HepG2 (cell line): ENCODE data around the gene RABGGTA. TPM values are rescaled to one million over a fixed set of nuclear protein-coding genes. Genes with fewer than 3 reads are reported as not detected.
A peak's percentile ranks its signal among the peaks of the same experiment; 100 is the strongest.

Experiments
- FLYWCH1 ChIP-seq: sonication (generic); formaldehyde crosslinking; IDR thresholded peaks from 2 replicates; pipeline ENCODE4 v1.8.1; 2023; ENCODE audit warnings: mild to moderate bottlenecking, missing genetic modification reagents
- KAT2B ChIP-seq: fragments of 150-350 bp; IDR thresholded peaks from 2 replicates; pipeline ENCODE4 v1.6.1; 2014; ENCODE audit warnings: low read depth, low read length, borderline replicate concordance
- KDM1A ChIP-seq: IDR thresholded peaks from 2 replicates; pipeline ENCODE4 v1.6.1; 2016; ENCODE audit warnings: missing compliant biosample characterization
- POLR2AphosphoS2 ChIP-seq: IDR thresholded peaks from 2 replicates; pipeline ENCODE4 v1.6.1; 2011; ENCODE audit warnings: low read depth, low read length, improper control_type of control experiment
- SIX1 ChIP-seq: sonication (generic); formaldehyde crosslinking; IDR thresholded peaks from 2 replicates; pipeline ENCODE4 v1.4.0; 2020; ENCODE audit warnings: missing genetic modification reagents, borderline replicate concordance
- SNAPC2 ChIP-seq: sonication (generic); formaldehyde crosslinking; IDR thresholded peaks from 2 replicates; pipeline ENCODE4 v1.8.1; 2022; ENCODE audit warnings: mild to moderate bottlenecking, missing genetic modification reagents
- TCF12 ChIP-seq, 2 experiments: fragments of 450-650 bp in 1 of 2; sonication (generic) in 1 of 2; formaldehyde crosslinking in 1 of 2; IDR thresholded peaks; 2 replicates each; pipeline versions ENCODE4 v1.6.1 to v1.8.0; 2017 to 2022; ENCODE audit warnings: antibody characterized with exemption in 1 of 2, mild to moderate bottlenecking in 1 of 2, missing genetic modification reagents in 1 of 2, moderate library complexity in 1 of 2
- YEATS2 ChIP-seq: sonication (generic); formaldehyde crosslinking; IDR thresholded peaks from 2 replicates; pipeline ENCODE4 v1.4.0; 2020; ENCODE audit warnings: missing genetic modification reagents, borderline replicate concordance
- ZMAT3 ChIP-seq: sonication (generic); formaldehyde crosslinking; conservative IDR thresholded peaks from 2 replicates; pipeline ENCODE4 v1.7.0; 2021; ENCODE audit warnings: missing genetic modification reagents
- ZNF230 ChIP-seq: sonication (generic); formaldehyde crosslinking; IDR thresholded peaks from 2 replicates; pipeline ENCODE4 v1.4.0; 2020; ENCODE audit warnings: mild to moderate bottlenecking, missing genetic modification reagents
- ZNF251 ChIP-seq: sonication (generic); formaldehyde crosslinking; IDR thresholded peaks from 2 replicates; pipeline ENCODE4 v1.9.0; 2021; ENCODE audit warnings: mild to moderate bottlenecking, missing genetic modification reagents
- ZNF484 ChIP-seq: sonication (generic); formaldehyde crosslinking; IDR thresholded peaks from 2 replicates; pipeline ENCODE4 v1.5.1; 2020; ENCODE audit warnings: mild to moderate bottlenecking, low read depth, missing genetic modification reagents, borderline replicate concordance
- ZNF562 ChIP-seq: sonication (generic); formaldehyde crosslinking; IDR thresholded peaks from 2 replicates; pipeline ENCODE4 v1.8.0; 2022; ENCODE audit warnings: missing genetic modification reagents, borderline replicate concordance
- ZNF570 ChIP-seq: sonication (generic); formaldehyde crosslinking; IDR thresholded peaks from 2 replicates; pipeline ENCODE4 v1.4.0; 2020; ENCODE audit warnings: mild to moderate bottlenecking, missing genetic modification reagents, borderline replicate concordance
- ZNF615 ChIP-seq: sonication (generic); formaldehyde crosslinking; IDR thresholded peaks from 2 replicates; pipeline ENCODE4 v1.5.0; 2020; ENCODE audit warnings: mild to moderate bottlenecking, missing genetic modification reagents, borderline replicate concordance
- ZNF83 ChIP-seq: sonication (generic); formaldehyde crosslinking; IDR thresholded peaks from 2 replicates; pipeline ENCODE4 v1.4.0; 2020; ENCODE audit warnings: missing genetic modification reagents, mild to moderate bottlenecking, borderline replicate concordance
- polyA plus RNA-seq, 8 experiments: library from polyadenylated mRNA; depleted of rRNA in 3 of 8; stranded (reverse) in 7 of 8; unstranded in 1 of 8; fragments of >200 nt; fragmentation: Illumina TruSeq in 4 of 8; extraction: Trizol in 4 of 8; gene quantifications; 2 replicates each; pipeline versions ENCODE4 v1.2.1 to v1.2.3, GENCODE V29; 2011 to 2016; ENCODE audit warnings: low read depth in 4 of 8, missing spikeins in 1 of 8, mixed read lengths in 1 of 8; ENCODE audit not compliant: insufficient read depth in 1 of 8
- total RNA-seq, 5 experiments: library from RNA; depleted of rRNA; stranded (reverse); fragments of >200 nt; fragmentation: Illumina TruSeq; extraction: Trizol; gene quantifications; 2 replicates each; pipeline ENCODE4 v1.2.3, GENCODE V29; 2016; ENCODE audit warnings: low read depth in 1 of 5
- TF ChIP-seq, protein P1 (sequence below): sonication (generic); formaldehyde crosslinking; IDR thresholded peaks from 2 replicates; pipeline ENCODE4 v1.4.0; 2020; ENCODE audit warnings: mild to moderate bottlenecking, low read depth, missing genetic modification reagents
- TF ChIP-seq, protein P2 (sequence below): sonication (generic); formaldehyde crosslinking; conservative IDR thresholded peaks from 2 replicates; pipeline ENCODE4 v1.8.1; 2023; ENCODE audit warnings: missing genetic modification reagents
- TF ChIP-seq, protein P3 (sequence below): sonication (generic); formaldehyde crosslinking; conservative IDR thresholded peaks from 2 replicates; pipeline ENCODE4 v1.4.0; 2020; ENCODE audit warnings: missing genetic modification reagents
- TF ChIP-seq, protein P4 (sequence below): sonication (generic); formaldehyde crosslinking; IDR thresholded peaks from 2 replicates; pipeline ENCODE4 v1.4.0; 2020; ENCODE audit warnings: low read depth, mild to moderate bottlenecking, missing genetic modification reagents
- TF ChIP-seq, protein P5 (sequence below): IDR thresholded peaks from 2 replicates; pipeline ENCODE4 v1.6.1; 2016; ENCODE audit warnings: low read depth, control low read depth

RABGGTA gene
- total and polyA plus RNA-seq, 2 of the 13 experiments (the other 11 are each of a cell fraction or from before 2014, with no cell fraction given) = 57.9 to 90.8 TPM

DNA sequence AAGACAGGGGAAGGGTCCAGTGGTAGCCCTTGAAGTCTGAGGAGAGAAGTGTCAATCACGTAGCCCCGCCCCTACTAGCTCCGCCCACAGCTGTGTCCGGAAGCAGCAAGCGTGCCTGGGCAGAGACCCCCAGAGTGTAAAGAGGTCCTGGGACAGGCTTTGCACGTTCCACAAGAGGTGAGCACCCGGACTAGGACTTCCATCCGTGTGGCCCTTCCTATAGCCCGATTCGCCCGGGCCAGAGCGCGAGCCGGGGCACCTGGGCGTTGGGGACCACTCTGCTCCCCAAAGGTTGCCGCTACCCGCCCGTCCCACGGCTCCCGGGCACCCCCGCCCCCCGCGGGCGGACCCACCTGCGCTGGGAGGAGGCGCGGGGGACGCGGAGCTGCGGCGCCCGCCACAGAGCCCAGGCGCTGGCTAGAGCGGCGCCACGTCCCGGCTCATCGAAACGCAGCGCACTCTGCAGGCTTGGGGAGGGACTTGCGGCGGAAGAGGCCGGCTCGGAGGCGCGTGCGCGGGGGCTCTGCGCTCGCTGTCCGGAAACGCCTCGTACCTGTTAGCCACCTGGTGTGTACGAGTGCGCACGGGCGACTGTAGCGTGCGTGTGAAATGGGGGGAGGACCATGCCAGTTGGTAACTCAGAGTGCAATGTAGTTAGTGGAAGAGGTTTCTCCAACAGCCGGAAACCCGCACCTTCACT lies at the start of gene RABGGTA (continued):
- TF ChIP-seq ZNF570 (CRISPR knock-in tag) = peak; percentile 88; the same call in 1 of the 2 replicates
- TF ChIP-seq FLYWCH1 (CRISPR knock-in tag) = peak; percentile 97
- TF ChIP-seq ZMAT3 = peak; percentile 100
- TF ChIP-seq ZNF230 = peak; percentile 94; the same call in 1 of the 2 replicates
- no peak for TF ChIP-seq KAT2B
- no peak for TF ChIP-seq TCF12 (IDR thresholded peaks at IDR 0.05)
- peak; percentile 100 for TF ChIP-seq TCF12 (CRISPR knock-in tag; IDR thresholded peaks at IDR 0.05)
- peak; percentile 98 for TF ChIP-seq YEATS2 (CRISPR knock-in tag)
- TF ChIP-seq ZNF615 (CRISPR knock-in tag) = 0 out of 2 replicates have a peak, but pooled peaks have one; percentile 59
- TF ChIP-seq SNAPC2 = peak; percentile 99
- TF ChIP-seq POLR2AphosphoS2 = no peak
- peak; percentile 95 for TF ChIP-seq ZNF251
- TF ChIP-seq, protein P1, sequence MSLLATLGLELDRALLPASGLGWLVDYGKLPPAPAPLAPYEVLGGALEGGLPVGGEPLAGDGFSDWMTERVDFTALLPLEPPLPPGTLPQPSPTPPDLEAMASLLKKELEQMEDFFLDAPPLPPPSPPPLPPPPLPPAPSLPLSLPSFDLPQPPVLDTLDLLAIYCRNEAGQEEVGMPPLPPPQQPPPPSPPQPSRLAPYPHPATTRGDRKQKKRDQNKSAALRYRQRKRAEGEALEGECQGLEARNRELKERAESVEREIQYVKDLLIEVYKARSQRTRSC = peak; percentile 97
- TF ChIP-seq, protein P2, sequence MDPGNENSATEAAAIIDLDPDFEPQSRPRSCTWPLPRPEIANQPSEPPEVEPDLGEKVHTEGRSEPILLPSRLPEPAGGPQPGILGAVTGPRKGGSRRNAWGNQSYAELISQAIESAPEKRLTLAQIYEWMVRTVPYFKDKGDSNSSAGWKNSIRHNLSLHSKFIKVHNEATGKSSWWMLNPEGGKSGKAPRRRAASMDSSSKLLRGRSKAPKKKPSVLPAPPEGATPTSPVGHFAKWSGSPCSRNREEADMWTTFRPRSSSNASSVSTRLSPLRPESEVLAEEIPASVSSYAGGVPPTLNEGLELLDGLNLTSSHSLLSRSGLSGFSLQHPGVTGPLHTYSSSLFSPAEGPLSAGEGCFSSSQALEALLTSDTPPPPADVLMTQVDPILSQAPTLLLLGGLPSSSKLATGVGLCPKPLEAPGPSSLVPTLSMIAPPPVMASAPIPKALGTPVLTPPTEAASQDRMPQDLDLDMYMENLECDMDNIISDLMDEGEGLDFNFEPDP (CRISPR knock-in tag) = 0 out of 2 replicates have a peak, but pooled peaks have one; percentile 95
- TF ChIP-seq, protein P3, sequence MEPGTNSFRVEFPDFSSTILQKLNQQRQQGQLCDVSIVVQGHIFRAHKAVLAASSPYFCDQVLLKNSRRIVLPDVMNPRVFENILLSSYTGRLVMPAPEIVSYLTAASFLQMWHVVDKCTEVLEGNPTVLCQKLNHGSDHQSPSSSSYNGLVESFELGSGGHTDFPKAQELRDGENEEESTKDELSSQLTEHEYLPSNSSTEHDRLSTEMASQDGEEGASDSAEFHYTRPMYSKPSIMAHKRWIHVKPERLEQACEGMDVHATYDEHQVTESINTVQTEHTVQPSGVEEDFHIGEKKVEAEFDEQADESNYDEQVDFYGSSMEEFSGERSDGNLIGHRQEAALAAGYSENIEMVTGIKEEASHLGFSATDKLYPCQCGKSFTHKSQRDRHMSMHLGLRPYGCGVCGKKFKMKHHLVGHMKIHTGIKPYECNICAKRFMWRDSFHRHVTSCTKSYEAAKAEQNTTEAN = peak; percentile 98
- TF ChIP-seq ZNF484 = peak; percentile 89; the same call in 1 of the 2 replicates
- TF ChIP-seq, protein P4, sequence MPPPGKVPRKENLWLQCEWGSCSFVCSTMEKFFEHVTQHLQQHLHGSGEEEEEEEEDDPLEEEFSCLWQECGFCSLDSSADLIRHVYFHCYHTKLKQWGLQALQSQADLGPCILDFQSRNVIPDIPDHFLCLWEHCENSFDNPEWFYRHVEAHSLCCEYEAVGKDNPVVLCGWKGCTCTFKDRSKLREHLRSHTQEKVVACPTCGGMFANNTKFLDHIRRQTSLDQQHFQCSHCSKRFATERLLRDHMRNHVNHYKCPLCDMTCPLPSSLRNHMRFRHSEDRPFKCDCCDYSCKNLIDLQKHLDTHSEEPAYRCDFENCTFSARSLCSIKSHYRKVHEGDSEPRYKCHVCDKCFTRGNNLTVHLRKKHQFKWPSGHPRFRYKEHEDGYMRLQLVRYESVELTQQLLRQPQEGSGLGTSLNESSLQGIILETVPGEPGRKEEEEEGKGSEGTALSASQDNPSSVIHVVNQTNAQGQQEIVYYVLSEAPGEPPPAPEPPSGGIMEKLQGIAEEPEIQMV = peak; percentile 92
- peak; percentile 97 for TF ChIP-seq ZNF83 (CRISPR knock-in tag)
- peak; percentile 52 for TF ChIP-seq SIX1
- TF ChIP-seq, protein P5, sequence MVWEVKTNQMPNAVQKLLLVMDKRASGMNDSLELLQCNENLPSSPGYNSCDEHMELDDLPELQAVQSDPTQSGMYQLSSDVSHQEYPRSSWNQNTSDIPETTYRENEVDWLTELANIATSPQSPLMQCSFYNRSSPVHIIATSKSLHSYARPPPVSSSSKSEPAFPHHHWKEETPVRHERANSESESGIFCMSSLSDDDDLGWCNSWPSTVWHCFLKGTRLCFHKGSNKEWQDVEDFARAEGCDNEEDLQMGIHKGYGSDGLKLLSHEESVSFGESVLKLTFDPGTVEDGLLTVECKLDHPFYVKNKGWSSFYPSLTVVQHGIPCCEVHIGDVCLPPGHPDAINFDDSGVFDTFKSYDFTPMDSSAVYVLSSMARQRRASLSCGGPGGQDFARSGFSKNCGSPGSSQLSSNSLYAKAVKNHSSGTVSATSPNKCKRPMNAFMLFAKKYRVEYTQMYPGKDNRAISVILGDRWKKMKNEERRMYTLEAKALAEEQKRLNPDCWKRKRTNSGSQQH (CRISPR knock-in tag) = peak; percentile 99
- TF ChIP-seq ZNF562 (CRISPR knock-in tag) = peak; percentile 78; the same call in 1 of the 2 replicates
- peak; percentile 74; the same call in 1 of the 2 replicates for TF ChIP-seq KDM1A
